B cell (primary cell): ENCODE data around the gene SIT1. TPM values are rescaled to one million over a fixed set of nuclear protein-coding genes. Genes with fewer than 3 reads are reported as not detected.

ENCODE experiments used
- ATAC-seq: fragments of 200-7000 bp; cut with Tn5 transposase; one replicate; pipeline ENCODE4 v1.10.0; 2021; ENCODE audit warnings: low read depth, mild to moderate bottlenecking, moderate number of reproducible peaks, moderate library complexity
- CTCF ChIA-PET: fragments of 350-600 bp; sonication (Branson Sonifier 250); formaldehyde crosslinking; loops from one replicate; lab custom pipeline; 2021; ENCODE audit warnings: antibody characterized with exemption, inconsistent platforms; lab: Charles Lee
- POLR2A ChIA-PET: fragments of 350-600 bp; sonication (Branson Sonifier 250); formaldehyde crosslinking; loops from one replicate; lab custom pipeline; 2021; ENCODE audit warnings: antibody characterized with exemption; lab: Charles Lee
- DNase-seq: peaks from one replicate; pipeline ENCODE4 v3.0.0; 2013
- H2AFZ ChIP-seq: 2 replicates; pipeline ENCODE4 v1.6.1; 2012; ENCODE audit warnings: mild to moderate bottlenecking, low read depth, low read length; ENCODE audit not compliant: insufficient read depth, poor library complexity, severe bottlenecking
- H3K27ac ChIP-seq, 2 donors: 1 replicate in 1 of 2; 2 replicates in 1 of 2; pipeline ENCODE4 v1.5.1; 2012 to 2013; ENCODE audit warnings: low read length in 2 of 2, mild to moderate bottlenecking in 2 of 2, moderate library complexity in 1 of 2
- H3K27me3 ChIP-seq, 4 experiments: fragments of 200-600 bp in 1 of 4; sonication (generic) in 1 of 4; replicated peaks in 1 of 4; 1 replicate in 2 of 4; 2 replicates in 2 of 4; pipeline versions ENCODE4 v1.6.1 to v1.7.0; 2013 to 2016; ENCODE audit warnings: low read length in 3 of 4, mild to moderate bottlenecking in 2 of 4, mixed read lengths in 1 of 4, moderate library complexity in 1 of 4; ENCODE audit not compliant: insufficient read depth in 4 of 4, control insufficient read depth in 3 of 4; ENCODE audit errors: control extremely low read depth in 1 of 4
- H3K36me3 ChIP-seq, 2 experiments: replicated peaks in 1 of 2; 1 replicate in 1 of 2; 2 replicates in 1 of 2; pipeline versions ENCODE4 v1.6.1 to v1.7.1; 2013; ENCODE audit warnings: low read length in 1 of 2; ENCODE audit not compliant: insufficient read depth in 2 of 2, control insufficient read depth in 1 of 2; ENCODE audit errors: control extremely low read depth in 1 of 2, extremely low read depth in 1 of 2
- H3K4me1 ChIP-seq, 2 donors: fragments of 200-600 bp in 1 of 2; sonication (generic) in 1 of 2; 1 replicate in 1 of 2; 2 replicates in 1 of 2; pipeline versions ENCODE4 v1.5.1 to v1.6.1; 2013 to 2017; ENCODE audit warnings: low read length in 2 of 2; ENCODE audit not compliant: control insufficient read depth in 2 of 2, insufficient read depth in 2 of 2
- H3K4me2 ChIP-seq: replicated peaks from 2 replicates; pipeline ENCODE3; 2012; ENCODE audit warnings: mild to moderate bottlenecking, low read depth, low read length; ENCODE audit not compliant: poor library complexity, severe bottlenecking
- H3K4me3 ChIP-seq, 5 experiments: fragments of 200-600 bp in 1 of 5; sonication (generic) in 1 of 5; 1 replicate in 3 of 5; 2 replicates in 2 of 5; pipeline versions ENCODE4 v1.5.1 to v1.7.0; 2011 to 2016; ENCODE audit warnings: low read length in 4 of 5, mild to moderate bottlenecking in 4 of 5, low read depth in 2 of 5, control low read depth in 1 of 5, moderate library complexity in 1 of 5; ENCODE audit not compliant: insufficient read depth in 1 of 5; ENCODE audit errors: control extremely low read depth in 1 of 5, extremely low read depth in 1 of 5
- H3K79me2 ChIP-seq: fragments of 200-600 bp; sonication (generic); one replicate; pipeline ENCODE4 v1.6.0; 2016; ENCODE audit warnings: low read length; ENCODE audit not compliant: control insufficient read depth, insufficient read depth
- H3K9ac ChIP-seq: fragments of 200-600 bp; sonication (generic); 2 replicates; pipeline ENCODE4 v1.6.1; 2017; ENCODE audit warnings: mild to moderate bottlenecking, low read length, moderate library complexity
- H3K9me3 ChIP-seq, 3 donors: one replicate each; pipeline versions ENCODE4 v1.6.1 to v1.7.1; 2013; ENCODE audit warnings: low read length in 2 of 3; ENCODE audit not compliant: control insufficient read depth in 2 of 3, insufficient read depth in 1 of 3; ENCODE audit errors: control extremely low read depth in 1 of 3
- H4K20me1 ChIP-seq: 2 replicates; pipeline ENCODE4 v1.6.0; 2012; ENCODE audit warnings: mild to moderate bottlenecking, low read length; ENCODE audit not compliant: insufficient read depth, control insufficient read depth, poor library complexity, severe bottlenecking
- H3K27ac Mint-ChIP-seq: one replicate; pipeline ENCODE4 v1.8.0; 2021; ENCODE audit warnings: mixed read lengths
- H3K27me3 Mint-ChIP-seq: one replicate; pipeline ENCODE4 v1.8.0; 2021; ENCODE audit warnings: mixed read lengths
- H3K4me1 Mint-ChIP-seq: one replicate; pipeline ENCODE4 v1.8.0; 2021; ENCODE audit warnings: mixed read lengths
- H3K4me3 Mint-ChIP-seq: one replicate; pipeline ENCODE4 v1.8.0; 2021; ENCODE audit warnings: mixed read lengths
- H3K9me3 Mint-ChIP-seq: one replicate; pipeline ENCODE4 v1.8.0; 2022; ENCODE audit warnings: mixed read lengths; ENCODE audit not compliant: insufficient read depth
- EZH2 ChIP-seq: IDR thresholded peaks from 2 replicates; pipeline ENCODE4 v1.6.1; 2012; ENCODE audit warnings: borderline replicate concordance, low read depth, mild to moderate bottlenecking, moderate library complexity, low read length; ENCODE audit not compliant: insufficient read depth, poor library complexity, severe bottlenecking
- WGBS: methylation state at CpG from one replicate; pipeline ENCODE4 v1.1.5; 2013; ENCODE audit warnings: missing lambda C conversion rate; ENCODE audit not compliant: insufficient coverage; 5-methylcytosine and 5-hydroxymethylcytosine counted together
- intact Hi-C: fragments of 100-400 bp; cut with micrococcal nuclease; formaldehyde crosslinking; loops from one replicate; pipeline ENCODE4 v1.10.0; 2022
- polyA plus RNA-seq: library from polyadenylated mRNA; depleted of rRNA; stranded (reverse); fragments of >200 nt; gene quantifications from 2 replicates; pipeline ENCODE4 v1.2.3, GENCODE V29; 2012
- total RNA-seq, 2 donors: library from RNA; stranded (reverse); fragments of 120-200 nt in 1 of 2; gene quantifications; 1 replicate in 1 of 2; 2 replicates in 1 of 2; pipeline versions ENCODE4 v1.2.3 to v1.2.4, GENCODE V29; 2013 to 2022
- TF ChIP-seq, protein P1 (sequence below): fragments of 200-600 bp; IDR thresholded peaks from one replicate; pipeline ENCODE4 v1.8.0; 2022; ENCODE audit warnings: antibody characterized with exemption, mild to moderate bottlenecking

The SIT1 gene
- total and polyA plus RNA-seq, 2 donors (not counting 1 experiment from before 2014, with no cell fraction given), result 37.1 to 38.5 TPM

DNA sequence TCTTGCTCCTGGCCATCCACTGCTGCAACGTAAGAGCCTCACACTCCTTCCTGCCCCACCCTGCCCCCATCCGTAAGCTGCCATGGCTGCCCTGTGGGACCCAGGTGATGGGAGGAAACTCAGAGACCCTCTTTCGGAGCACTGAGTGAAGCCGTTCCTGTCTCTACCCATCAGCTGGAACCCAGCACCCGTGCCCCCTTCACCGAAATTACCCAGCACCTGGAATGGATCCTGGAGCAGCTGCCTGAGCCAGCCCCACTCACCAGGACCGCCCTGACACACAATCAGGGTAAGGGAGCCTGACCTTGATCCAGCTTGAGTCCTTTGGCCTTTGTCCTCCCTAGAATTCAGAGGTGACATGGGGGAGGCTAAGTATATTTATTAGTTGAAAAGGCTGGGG lies 42.5 kb downstream of the SIT1 start:
- ChIA-PET POLR2A (interaction anchor here (1.6 kb wide), 1 partner anchor 12 kb away, joined by 6 read pairs; no protein-coding TSS in a partner anchor), CTCF (interaction anchor here (0.8 to 14.3 kb wide), 9 partner anchors 8 to 123 kb away, joined by 3 to 357 read pairs (median 11); partner anchors contain the start of genes ARHGEF39, CCDC107, CREB3 and RMRP)
- DNase-seq (no peak), ATAC-seq (no peak)
- H3K79me2 ChIP-seq, result peaks cover 24% of the 10 kb centered on the region
- TF ChIP-seq, protein P1, sequence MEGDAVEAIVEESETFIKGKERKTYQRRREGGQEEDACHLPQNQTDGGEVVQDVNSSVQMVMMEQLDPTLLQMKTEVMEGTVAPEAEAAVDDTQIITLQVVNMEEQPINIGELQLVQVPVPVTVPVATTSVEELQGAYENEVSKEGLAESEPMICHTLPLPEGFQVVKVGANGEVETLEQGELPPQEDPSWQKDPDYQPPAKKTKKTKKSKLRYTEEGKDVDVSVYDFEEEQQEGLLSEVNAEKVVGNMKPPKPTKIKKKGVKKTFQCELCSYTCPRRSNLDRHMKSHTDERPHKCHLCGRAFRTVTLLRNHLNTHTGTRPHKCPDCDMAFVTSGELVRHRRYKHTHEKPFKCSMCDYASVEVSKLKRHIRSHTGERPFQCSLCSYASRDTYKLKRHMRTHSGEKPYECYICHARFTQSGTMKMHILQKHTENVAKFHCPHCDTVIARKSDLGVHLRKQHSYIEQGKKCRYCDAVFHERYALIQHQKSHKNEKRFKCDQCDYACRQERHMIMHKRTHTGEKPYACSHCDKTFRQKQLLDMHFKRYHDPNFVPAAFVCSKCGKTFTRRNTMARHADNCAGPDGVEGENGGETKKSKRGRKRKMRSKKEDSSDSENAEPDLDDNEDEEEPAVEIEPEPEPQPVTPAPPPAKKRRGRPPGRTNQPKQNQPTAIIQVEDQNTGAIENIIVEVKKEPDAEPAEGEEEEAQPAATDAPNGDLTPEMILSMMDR, result no peak
- H2AFZ ChIP-seq, result no peak overlapping the region
- no peak overlapping the region for H3K4me2 ChIP-seq
- H3K4me3 ChIP-seq, result no peak overlapping the region
- H3K9me3 Mint-ChIP-seq, result no peaks in the 10 kb centered on the region
- peaks cover 52% of the 10 kb centered on the region for H3K4me1 Mint-ChIP-seq
- H3K27ac Mint-ChIP-seq, result no peak overlapping the region
- H3K27ac ChIP-seq, result peak overlapping the region in 1 of 2 donors; percentile 24
- H3K4me1 ChIP-seq, result peaks cover 38 to 73% of the 10 kb centered on the region in 2 donors
- H3K27me3 ChIP-seq, result no peaks in the 10 kb centered on the region
- peaks cover 55% of the 10 kb centered on the region for H4K20me1 ChIP-seq
- intact Hi-C loops, result no loop called here
- no peak overlapping the region for H3K9ac ChIP-seq
- peaks cover 22 to 57% of the 10 kb centered on the region in 2 experiments for H3K36me3 ChIP-seq
- no peaks in the 10 kb centered on the region for H3K9me3 ChIP-seq
- 94% methylated on average over 7 of the region's 7 CpGs for WGBS
- H3K27me3 Mint-ChIP-seq, result no peaks in the 10 kb centered on the region
- no peak overlapping the region for H3K4me3 Mint-ChIP-seq

DNA sequence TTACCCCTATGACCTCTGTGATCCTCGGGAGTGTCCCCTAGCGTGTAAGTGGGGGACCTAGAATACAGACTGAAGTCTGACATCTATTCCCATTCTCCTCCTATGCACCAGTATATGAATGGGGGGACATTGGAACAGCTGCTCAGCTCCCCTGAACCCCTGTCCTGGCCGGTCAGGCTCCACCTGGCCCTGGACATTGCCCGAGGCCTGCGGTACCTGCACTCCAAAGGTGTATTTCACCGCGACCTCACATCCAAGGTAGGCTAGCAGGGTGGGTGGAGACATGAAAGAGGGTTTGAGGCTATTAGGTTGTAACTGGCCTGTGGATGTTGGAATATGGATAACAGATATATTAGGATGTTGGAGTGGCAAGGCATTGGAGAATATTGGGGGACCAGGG lies 44.0 kb downstream of the SIT1 start:
- WGBS, result 97% methylated on average over 5 of the region's 7 CpGs
- H3K27ac Mint-ChIP-seq, result peak overlapping the region; percentile 60
- peak overlapping the region; percentile 64 for H3K4me3 Mint-ChIP-seq
- intact Hi-C loops, result no loop called here
- ATAC-seq, result no peak
- Histone ChIP-seq H2AFZ (no peak overlapping the region), H3K27me3 (no peaks in the 10 kb centered on the region), H4K20me1 (peaks cover 50% of the 10 kb centered on the region), H3K4me3 (no peak overlapping the region), H3K4me2 (peak overlapping the region; percentile 96), H3K9ac (no peak overlapping the region), H3K4me1 (peaks cover 29 to 62% of the 10 kb centered on the region in 2 donors), H3K36me3 (peaks cover 18 to 43% of the 10 kb centered on the region in 2 experiments), H3K27ac (peak overlapping the region in 1 of 2 donors; percentile 73), H3K79me2 (peaks cover 24% of the 10 kb centered on the region), H3K9me3 (no peaks in the 10 kb centered on the region)
- ChIA-PET CTCF (interaction anchor here (2.2 to 3.5 kb wide), 2 partner anchors 11 to 51 kb away, joined by 17 to 49 read pairs; partner anchors contain the start of genes CCDC107, CD72 and RMRP), POLR2A (interaction anchor here (3.1 to 3.6 kb wide), 3 partner anchors 12 to 126 kb away, joined by 11 to 30 read pairs (median 24); partner anchors contain the start of genes CCDC107, CD72, CREB3 and RMRP)
- DNase-seq, result no peak
- peaks cover 43% of the 10 kb centered on the region for H3K4me1 Mint-ChIP-seq
- no peak for TF ChIP-seq EZH2
- TF ChIP-seq, protein P1, result no peak
- no peaks in the 10 kb centered on the region for H3K9me3 Mint-ChIP-seq
- H3K27me3 Mint-ChIP-seq, result no peaks in the 10 kb centered on the region
